Endothelial cell (in vitro differentiated cells): ENCODE measurements around the gene NRXN3. TPM values are rescaled to one million over a fixed set of nuclear protein-coding genes. Genes with fewer than 3 reads are reported as not detected.

Experiments used
- DNase-seq: peaks from one replicate; pipeline ENCODE4 v3.0.0; 2021; ENCODE audit warnings: low spot score
- H3K27ac Mint-ChIP-seq: one replicate; pipeline ENCODE4 v1.8.0; 2021; ENCODE audit warnings: mixed read lengths, inconsistent platforms; ENCODE audit not compliant: unreplicated experiment
- H3K27me3 Mint-ChIP-seq: one replicate; pipeline ENCODE4 v1.8.0; 2021; ENCODE audit warnings: mild to moderate bottlenecking, moderate library complexity, mixed read lengths, inconsistent platforms; ENCODE audit not compliant: unreplicated experiment
- H3K36me3 Mint-ChIP-seq: one replicate; pipeline ENCODE4 v1.8.0; 2021; ENCODE audit warnings: mild to moderate bottlenecking, low read depth, mixed read lengths, inconsistent platforms; ENCODE audit not compliant: unreplicated experiment
- H3K4me1 Mint-ChIP-seq: one replicate; pipeline ENCODE4 v1.8.0; 2021; ENCODE audit warnings: mild to moderate bottlenecking, mixed read lengths, inconsistent platforms; ENCODE audit not compliant: unreplicated experiment
- H3K4me3 Mint-ChIP-seq: one replicate; pipeline ENCODE4 v1.8.0; 2021; ENCODE audit warnings: mild to moderate bottlenecking, mixed read lengths, inconsistent platforms; ENCODE audit not compliant: unreplicated experiment
- H3K9me3 Mint-ChIP-seq: one replicate; pipeline ENCODE4 v1.8.0; 2021; ENCODE audit warnings: mixed read lengths, inconsistent platforms; ENCODE audit not compliant: unreplicated experiment
- CTCF ChIP-seq: fragments of 200-600 bp; sonication (generic); IDR thresholded peaks from one replicate; pipeline ENCODE4 v1.5.0; 2021; ENCODE audit warnings: antibody characterized with exemption; ENCODE audit not compliant: unreplicated experiment
- total RNA-seq: library from RNA; stranded (reverse); fragmentation: NEBNext Ultra II Directional; extraction: Animal tissue kit (Norgen Biotek cat#: 25700); gene quantifications from one replicate; pipeline ENCODE4 v1.2.1, GENCODE V29; 2021; ENCODE audit not compliant: unreplicated experiment

The NRXN3 gene
- total RNA-seq, 1 donor from 2014 or later = 2.3 TPM

- no peak for TF ChIP-seq CTCF
- H3K4me1 Mint-ChIP-seq = no peaks in the 10 kb centered on the region
- H3K36me3 Mint-ChIP-seq = no peaks in the 10 kb centered on the region
- peaks cover 2% of the 10 kb centered on the region for H3K27me3 Mint-ChIP-seq
- no peak overlapping the region for H3K4me3 Mint-ChIP-seq
- no peak for DNase-seq
- no peak overlapping the region for H3K27ac Mint-ChIP-seq
- no peaks in the 10 kb centered on the region for H3K9me3 Mint-ChIP-seq
Observed at GRCh38 chr14:78308079-78308478, 137.9 kb downstream of the NRXN3 start.

DNA sequence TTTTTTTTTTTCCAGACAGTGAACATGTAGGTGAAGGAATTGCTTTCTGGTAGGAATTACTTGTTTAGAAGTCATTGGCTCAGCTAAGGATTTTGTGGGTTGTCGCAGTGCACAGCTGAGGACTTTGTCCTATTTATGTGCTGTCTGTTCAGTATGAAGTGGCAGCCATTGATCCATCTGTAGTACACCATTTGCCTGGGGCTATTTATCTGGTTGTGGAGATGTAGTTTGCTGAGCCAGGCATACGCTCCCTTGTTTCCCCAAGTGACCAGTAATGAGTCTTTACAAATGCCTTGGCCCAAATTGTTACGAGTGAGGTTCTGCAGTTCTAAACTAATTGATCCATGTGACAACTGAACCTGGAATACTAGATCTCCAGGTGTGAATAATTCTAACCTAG, 140.1 kb downstream of the NRXN3 start:
- Mint-ChIP-seq H3K4me1 (no peaks in the 10 kb centered on the region), H3K27me3 (peaks cover 2% of the 10 kb centered on the region)

GRCh38 chr14:78313499-78313898, 143.3 kb downstream of the NRXN3 start:
- Mint-ChIP-seq H3K36me3 (no peaks in the 10 kb centered on the region), H3K4me1 (no peaks in the 10 kb centered on the region), H3K27me3 (peaks cover 2% of the 10 kb centered on the region), H3K27ac (no peak overlapping the region), H3K9me3 (no peaks in the 10 kb centered on the region), H3K4me3 (no peak overlapping the region)
- no peak for TF ChIP-seq CTCF
- no peak for DNase-seq

More for the DNA sequence above, 140.1 kb downstream of the NRXN3 start:
- DNase-seq = no peak
- no peak overlapping the region for H3K4me3 Mint-ChIP-seq
- H3K36me3 Mint-ChIP-seq = no peaks in the 10 kb centered on the region
- no peak overlapping the region for H3K27ac Mint-ChIP-seq
- H3K9me3 Mint-ChIP-seq = no peaks in the 10 kb centered on the region
- no peak for TF ChIP-seq CTCF

GRCh38 chr14:78314484-78314883, 144.3 kb downstream of the NRXN3 start:
- Mint-ChIP-seq H3K36me3 (no peaks in the 10 kb centered on the region), H3K4me1 (no peaks in the 10 kb centered on the region)
- TF ChIP-seq CTCF = no peak

DNA sequence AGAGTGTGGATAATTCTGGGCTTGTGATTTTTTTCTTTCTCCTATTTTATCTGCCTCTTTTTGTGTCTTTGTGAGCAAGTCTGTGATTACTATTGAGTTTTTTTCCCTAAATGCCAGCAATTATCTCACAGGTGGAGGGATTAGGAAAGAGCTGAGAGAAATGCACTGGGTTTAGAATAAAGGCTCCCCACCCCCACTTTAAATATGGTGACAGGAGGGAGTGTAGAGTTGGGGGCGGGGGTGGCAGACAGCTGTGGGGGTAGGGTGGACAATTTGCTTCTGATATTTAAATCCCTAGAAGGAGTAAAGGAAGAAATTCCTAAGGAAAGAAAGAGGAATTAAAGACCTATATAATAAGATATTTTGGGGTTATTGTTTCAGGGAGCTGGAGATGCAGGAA, 145.9 kb downstream of the NRXN3 start:
- H3K36me3 Mint-ChIP-seq = no peaks in the 10 kb centered on the region
- no peak for DNase-seq
- TF ChIP-seq CTCF = no peak
- H3K4me1 Mint-ChIP-seq = peaks cover 8% of the 10 kb centered on the region
- H3K4me3 Mint-ChIP-seq = no peak overlapping the region
- no peaks in the 10 kb centered on the region for H3K9me3 Mint-ChIP-seq
- H3K27me3 Mint-ChIP-seq = no peaks in the 10 kb centered on the region
- H3K27ac Mint-ChIP-seq = no peak overlapping the region

More at GRCh38 chr14:78314484-78314883, 144.3 kb downstream of the NRXN3 start:
- peaks cover 2% of the 10 kb centered on the region for H3K27me3 Mint-ChIP-seq
- no peak for DNase-seq
- no peak overlapping the region for H3K4me3 Mint-ChIP-seq
- no peaks in the 10 kb centered on the region for H3K9me3 Mint-ChIP-seq
- no peak overlapping the region for H3K27ac Mint-ChIP-seq
